22Rv1 (cell line): ENCODE results near the gene LRCH1.

Experiments used
- CTCF ChIP-seq: fragments of 450-650 bp; IDR thresholded peaks from 2 replicates; pipeline ENCODE4 v1.5.1; 2017; ENCODE audit warnings: mild to moderate bottlenecking
- ZFX ChIP-seq: fragments of 450-650 bp; IDR thresholded peaks from 2 replicates; pipeline ENCODE4 v1.6.1; 2017; ENCODE audit warnings: antibody characterized with exemption, borderline replicate concordance

- no peak for TF ChIP-seq CTCF
- TF ChIP-seq ZFX: no peak
Measured at GRCh38 chr13:46782691-46783090, 229.7 kb downstream of the LRCH1 start.
